HepG2 (cell line): ENCODE measurements around the gene ACTN1. TPM values are rescaled to one million over a fixed set of nuclear protein-coding genes. Genes with fewer than 3 reads are reported as not detected.

Experiments
- AKNA ChIP-seq: sonication (generic); formaldehyde crosslinking; IDR thresholded peaks from 2 replicates; pipeline ENCODE4 v1.4.0; 2020; ENCODE audit warnings: missing genetic modification reagents, borderline replicate concordance
- BCL6 ChIP-seq: IDR thresholded peaks from 2 replicates; pipeline ENCODE4 v1.6.1; 2016; ENCODE audit warnings: missing genetic modification reagents, missing compliant biosample characterization
- CENPBD1 ChIP-seq: sonication (generic); formaldehyde crosslinking; IDR thresholded peaks from 2 replicates; pipeline ENCODE4 v1.8.0; 2022; ENCODE audit warnings: missing genetic modification reagents, low read depth, mild to moderate bottlenecking, borderline replicate concordance
- EEA1 ChIP-seq: sonication (generic); formaldehyde crosslinking; IDR thresholded peaks from 2 replicates; pipeline ENCODE4 v1.5.1; 2020; ENCODE audit warnings: mild to moderate bottlenecking, missing genetic modification reagents, borderline replicate concordance
- HNRNPLL ChIP-seq: fragments of 200-400 bp; formaldehyde crosslinking; IDR thresholded peaks from 2 replicates; pipeline ENCODE4 v1.6.1; 2017; ENCODE audit warnings: mild to moderate bottlenecking, low read depth, low read length; ENCODE audit not compliant: poor library complexity, severe bottlenecking
- IRF1 ChIP-seq: sonication (generic); formaldehyde crosslinking; IDR thresholded peaks from 2 replicates; pipeline ENCODE4 v1.4.0; 2020; ENCODE audit warnings: low read depth, mild to moderate bottlenecking, missing genetic modification reagents
- MZF1 ChIP-seq: sonication (generic); formaldehyde crosslinking; IDR thresholded peaks from 2 replicates; pipeline ENCODE4 v1.8.1; 2023; ENCODE audit warnings: mild to moderate bottlenecking, missing genetic modification reagents, borderline replicate concordance
- NRL ChIP-seq: sonication (generic); formaldehyde crosslinking; IDR thresholded peaks from 2 replicates; pipeline ENCODE4 v1.5.0; 2020; ENCODE audit warnings: missing genetic modification reagents, mild to moderate bottlenecking, moderate library complexity, borderline replicate concordance
- RARA ChIP-seq: IDR thresholded peaks from 2 replicates; pipeline ENCODE4 v1.6.1; 2016; ENCODE audit warnings: missing genetic modification reagents, missing compliant biosample characterization
- SPEN ChIP-seq: sonication (generic); formaldehyde crosslinking; IDR thresholded peaks from 2 replicates; pipeline ENCODE4 v1.5.1; 2020; ENCODE audit warnings: low read depth, mild to moderate bottlenecking, missing genetic modification reagents
- USF2 ChIP-seq, 2 experiments: sonication (generic) in 1 of 2; formaldehyde crosslinking in 1 of 2; IDR thresholded peaks; 2 replicates each; pipeline versions ENCODE4 v1.5.1 to v1.6.1; 2011 to 2020; ENCODE audit warnings: borderline replicate concordance in 1 of 2, low read depth in 1 of 2, low read length in 1 of 2, mild to moderate bottlenecking in 1 of 2, missing genetic modification reagents in 1 of 2, moderate library complexity in 1 of 2
- ZKSCAN5 ChIP-seq: sonication (generic); formaldehyde crosslinking; IDR thresholded peaks from 2 replicates; pipeline ENCODE4 v1.5.1; 2020; ENCODE audit warnings: mild to moderate bottlenecking, missing genetic modification reagents
- ZNF546 ChIP-seq: sonication (generic); formaldehyde crosslinking; conservative IDR thresholded peaks from 2 replicates; pipeline ENCODE4 v1.8.1; 2023; ENCODE audit warnings: mild to moderate bottlenecking, missing genetic modification reagents
- ZXDC ChIP-seq: sonication (generic); formaldehyde crosslinking; IDR thresholded peaks from 2 replicates; pipeline ENCODE4 v1.5.0; 2020; ENCODE audit warnings: mild to moderate bottlenecking, missing genetic modification reagents
- polyA plus RNA-seq, 8 experiments: library from polyadenylated mRNA; depleted of rRNA in 3 of 8; stranded (reverse) in 7 of 8; unstranded in 1 of 8; fragments of >200 nt; fragmentation: Illumina TruSeq in 4 of 8; extraction: Trizol in 4 of 8; gene quantifications; 2 replicates each; pipeline versions ENCODE4 v1.2.1 to v1.2.3, GENCODE V29; 2011 to 2016; ENCODE audit warnings: low read depth in 4 of 8, missing spikeins in 1 of 8, mixed read lengths in 1 of 8; ENCODE audit not compliant: insufficient read depth in 1 of 8
- total RNA-seq, 5 experiments: library from RNA; depleted of rRNA; stranded (reverse); fragments of >200 nt; fragmentation: Illumina TruSeq; extraction: Trizol; gene quantifications; 2 replicates each; pipeline ENCODE4 v1.2.3, GENCODE V29; 2016; ENCODE audit warnings: low read depth in 1 of 5

The ACTN1 gene
- total and polyA plus RNA-seq, 2 of the 13 experiments (the other 11 are each of a cell fraction or from before 2014, with no cell fraction given), result 58.6 to 162 TPM

- TF ChIP-seq EEA1 (CRISPR knock-in tag), result peak; percentile 30; the same call in 1 of the 2 replicates
- no peak for TF ChIP-seq MZF1
- TF ChIP-seq AKNA (CRISPR knock-in tag), result no peak
- TF ChIP-seq IRF1, result no peak
- TF ChIP-seq RARA (CRISPR knock-in tag), result peak; percentile 12; the same call in 1 of the 2 replicates
- no peak for TF ChIP-seq USF2 (IDR thresholded peaks at IDR 0.05; ENCODE audit: low read depth, low read length)
- TF ChIP-seq USF2 (CRISPR knock-in tag; IDR thresholded peaks at IDR 0.05; ENCODE audit: borderline replicate concordance), result peak; percentile 70; the same call in 1 of the 2 replicates
- TF ChIP-seq ZXDC (CRISPR knock-in tag), result peak; percentile 51; the same call in 1 of the 2 replicates
- TF ChIP-seq BCL6, result peak; percentile 42; the same call in 1 of the 2 replicates
- 0 out of 2 replicates have a peak, but pooled peaks have one; percentile 74 for TF ChIP-seq CENPBD1 (CRISPR knock-in tag)
- peak; percentile 78 for TF ChIP-seq HNRNPLL
- peak; percentile 72; the same call in 1 of the 2 replicates for TF ChIP-seq NRL (CRISPR knock-in tag)
- peak; percentile 53; the same call in 1 of the 2 replicates for TF ChIP-seq ZNF546
- peak; percentile 72 for TF ChIP-seq SPEN
- no peak for TF ChIP-seq ZKSCAN5
Observed at GRCh38 chr14:68979021-68979721, at the start of gene ACTN1 (continued).
